HepG2 (cell line): Measurements from ENCODE around the gene APOC3. TPM values are rescaled to one million over a fixed set of nuclear protein-coding genes. Genes with fewer than 3 reads are reported as not detected.

ENCODE experiments used
- ERF ChIP-seq: IDR thresholded peaks from 2 replicates; pipeline ENCODE4 v1.6.1; 2018; ENCODE audit warnings: missing biosample characterization, missing genetic modification reagents
- IKZF4 ChIP-seq: sonication (generic); formaldehyde crosslinking; IDR thresholded peaks from 2 replicates; pipeline ENCODE4 v1.5.1; 2020; ENCODE audit warnings: borderline replicate concordance, mild to moderate bottlenecking, low read depth, missing genetic modification reagents; ENCODE audit errors: not compliant biosample characterization
- KLF6 ChIP-seq: IDR thresholded peaks from 2 replicates; pipeline ENCODE4 v1.8.0; 2016; ENCODE audit warnings: missing biosample characterization, missing genetic modification reagents
- LCORL ChIP-seq, 2 experiments: fragments of 450-650 bp in 1 of 2; sonication (generic) in 1 of 2; formaldehyde crosslinking in 1 of 2; IDR thresholded peaks; 2 replicates each; pipeline versions ENCODE4 v1.5.0 to v1.6.1; 2017 to 2020; ENCODE audit warnings: antibody characterized with exemption in 1 of 2, missing genetic modification reagents in 1 of 2
- MEF2D ChIP-seq: sonication (generic); formaldehyde crosslinking; IDR thresholded peaks from 2 replicates; pipeline ENCODE4 v1.5.1; 2020; ENCODE audit warnings: mild to moderate bottlenecking, missing genetic modification reagents
- TOE1 ChIP-seq: sonication (generic); formaldehyde crosslinking; IDR thresholded peaks from 2 replicates; pipeline ENCODE4 v1.4.0; 2020; ENCODE audit warnings: mild to moderate bottlenecking, missing genetic modification reagents
- ZNF143 ChIP-seq: sonication (generic); formaldehyde crosslinking; IDR thresholded peaks from 2 replicates; pipeline ENCODE4 v1.4.0; 2020; ENCODE audit warnings: missing genetic modification reagents
- ZNF20 ChIP-seq: sonication (generic); formaldehyde crosslinking; IDR thresholded peaks from 2 replicates; pipeline ENCODE4 v1.4.0; 2020; ENCODE audit warnings: mild to moderate bottlenecking, moderate library complexity, missing genetic modification reagents
- ZNF33A ChIP-seq: sonication (generic); formaldehyde crosslinking; IDR thresholded peaks from 2 replicates; pipeline ENCODE4 v1.5.1; 2020; ENCODE audit warnings: missing genetic modification reagents, mild to moderate bottlenecking, moderate library complexity, borderline replicate concordance
- ZNF564 ChIP-seq: sonication (generic); formaldehyde crosslinking; IDR thresholded peaks from 2 replicates; pipeline ENCODE4 v1.8.1; 2023; ENCODE audit warnings: mild to moderate bottlenecking, missing genetic modification reagents
- ZNF772 ChIP-seq: sonication (generic); formaldehyde crosslinking; IDR thresholded peaks from 2 replicates; pipeline ENCODE4 v1.5.0; 2020; ENCODE audit warnings: mild to moderate bottlenecking, missing genetic modification reagents
- ZNF782 ChIP-seq: sonication (generic); formaldehyde crosslinking; IDR thresholded peaks from 2 replicates; pipeline ENCODE4 v1.4.0; 2020; ENCODE audit warnings: missing genetic modification reagents, mild to moderate bottlenecking, borderline replicate concordance
- ZNF788 ChIP-seq: sonication (generic); formaldehyde crosslinking; IDR thresholded peaks from 2 replicates; pipeline ENCODE4 v1.5.0; 2020; ENCODE audit warnings: mild to moderate bottlenecking, missing genetic modification reagents, borderline replicate concordance
- polyA plus RNA-seq, 8 experiments: library from polyadenylated mRNA; depleted of rRNA in 3 of 8; stranded (reverse) in 7 of 8; unstranded in 1 of 8; fragments of >200 nt; fragmentation: Illumina TruSeq in 4 of 8; extraction: Trizol in 4 of 8; gene quantifications; 2 replicates each; pipeline versions ENCODE4 v1.2.1 to v1.2.3, GENCODE V29; 2011 to 2016; ENCODE audit warnings: low read depth in 4 of 8, missing spikeins in 1 of 8, mixed read lengths in 1 of 8; ENCODE audit not compliant: insufficient read depth in 1 of 8
- total RNA-seq, 5 experiments: library from RNA; depleted of rRNA; stranded (reverse); fragments of >200 nt; fragmentation: Illumina TruSeq; extraction: Trizol; gene quantifications; 2 replicates each; pipeline ENCODE4 v1.2.3, GENCODE V29; 2016; ENCODE audit warnings: low read depth in 1 of 5
- TF ChIP-seq, protein P1 (sequence below): sonication (generic); formaldehyde crosslinking; IDR thresholded peaks from 2 replicates; pipeline ENCODE4 v1.4.0; 2020; ENCODE audit warnings: missing genetic modification reagents
- TF ChIP-seq, protein P2 (sequence below): IDR thresholded peaks from 2 replicates; pipeline ENCODE4 v1.6.1; 2018; ENCODE audit warnings: missing genetic modification reagents, mild to moderate bottlenecking, missing compliant biosample characterization
- TF ChIP-seq, protein P3 (sequence below): sonication (generic); formaldehyde crosslinking; IDR thresholded peaks from 2 replicates; pipeline ENCODE4 v1.4.0; 2020; ENCODE audit warnings: missing genetic modification reagents
- TF ChIP-seq, protein P4 (sequence below): sonication (generic); formaldehyde crosslinking; IDR thresholded peaks from 2 replicates; pipeline ENCODE4 v1.4.0; 2020; ENCODE audit warnings: missing genetic modification reagents

APOC3 gene
- total and polyA plus RNA-seq, 2 of the 13 experiments (the other 11 are each of a cell fraction or from before 2014, with no cell fraction given): 314 to 687 TPM

DNA sequence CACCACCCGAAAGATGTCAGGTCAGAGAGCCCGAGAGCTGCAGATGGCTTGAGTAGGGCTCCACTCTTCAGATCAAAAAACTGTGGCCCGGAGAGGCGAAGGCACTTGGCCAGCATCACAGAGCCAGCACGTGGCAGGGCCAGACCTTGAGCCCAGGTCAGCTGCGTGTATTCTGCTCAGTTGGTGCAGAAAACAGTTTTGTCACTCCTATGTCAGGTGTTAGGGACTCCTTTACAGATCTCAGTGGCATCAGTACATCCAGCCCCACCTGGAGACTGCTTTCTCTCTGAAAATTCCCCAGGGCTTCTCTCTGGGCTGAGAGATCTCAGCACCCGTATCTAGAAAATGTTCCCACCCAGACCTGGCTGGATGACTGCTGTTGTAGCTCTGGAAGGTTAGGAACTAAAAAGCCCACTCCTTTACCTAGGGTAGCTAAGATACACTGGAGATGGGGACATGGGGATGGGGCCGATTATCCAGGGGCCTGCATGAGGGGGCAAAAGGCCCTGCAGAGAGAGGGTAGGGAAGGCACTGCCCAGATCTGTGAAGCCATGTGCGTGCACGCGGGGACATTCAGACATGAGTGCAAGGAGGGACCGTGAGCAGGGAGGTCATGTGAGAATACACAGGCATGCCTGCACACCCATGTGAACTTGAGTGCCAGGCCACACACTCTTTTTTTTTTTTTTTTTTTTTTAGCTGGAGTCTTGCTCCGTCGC lies 4.3 kb downstream of the APOC3 start (continued):
- TF ChIP-seq, protein P1, sequence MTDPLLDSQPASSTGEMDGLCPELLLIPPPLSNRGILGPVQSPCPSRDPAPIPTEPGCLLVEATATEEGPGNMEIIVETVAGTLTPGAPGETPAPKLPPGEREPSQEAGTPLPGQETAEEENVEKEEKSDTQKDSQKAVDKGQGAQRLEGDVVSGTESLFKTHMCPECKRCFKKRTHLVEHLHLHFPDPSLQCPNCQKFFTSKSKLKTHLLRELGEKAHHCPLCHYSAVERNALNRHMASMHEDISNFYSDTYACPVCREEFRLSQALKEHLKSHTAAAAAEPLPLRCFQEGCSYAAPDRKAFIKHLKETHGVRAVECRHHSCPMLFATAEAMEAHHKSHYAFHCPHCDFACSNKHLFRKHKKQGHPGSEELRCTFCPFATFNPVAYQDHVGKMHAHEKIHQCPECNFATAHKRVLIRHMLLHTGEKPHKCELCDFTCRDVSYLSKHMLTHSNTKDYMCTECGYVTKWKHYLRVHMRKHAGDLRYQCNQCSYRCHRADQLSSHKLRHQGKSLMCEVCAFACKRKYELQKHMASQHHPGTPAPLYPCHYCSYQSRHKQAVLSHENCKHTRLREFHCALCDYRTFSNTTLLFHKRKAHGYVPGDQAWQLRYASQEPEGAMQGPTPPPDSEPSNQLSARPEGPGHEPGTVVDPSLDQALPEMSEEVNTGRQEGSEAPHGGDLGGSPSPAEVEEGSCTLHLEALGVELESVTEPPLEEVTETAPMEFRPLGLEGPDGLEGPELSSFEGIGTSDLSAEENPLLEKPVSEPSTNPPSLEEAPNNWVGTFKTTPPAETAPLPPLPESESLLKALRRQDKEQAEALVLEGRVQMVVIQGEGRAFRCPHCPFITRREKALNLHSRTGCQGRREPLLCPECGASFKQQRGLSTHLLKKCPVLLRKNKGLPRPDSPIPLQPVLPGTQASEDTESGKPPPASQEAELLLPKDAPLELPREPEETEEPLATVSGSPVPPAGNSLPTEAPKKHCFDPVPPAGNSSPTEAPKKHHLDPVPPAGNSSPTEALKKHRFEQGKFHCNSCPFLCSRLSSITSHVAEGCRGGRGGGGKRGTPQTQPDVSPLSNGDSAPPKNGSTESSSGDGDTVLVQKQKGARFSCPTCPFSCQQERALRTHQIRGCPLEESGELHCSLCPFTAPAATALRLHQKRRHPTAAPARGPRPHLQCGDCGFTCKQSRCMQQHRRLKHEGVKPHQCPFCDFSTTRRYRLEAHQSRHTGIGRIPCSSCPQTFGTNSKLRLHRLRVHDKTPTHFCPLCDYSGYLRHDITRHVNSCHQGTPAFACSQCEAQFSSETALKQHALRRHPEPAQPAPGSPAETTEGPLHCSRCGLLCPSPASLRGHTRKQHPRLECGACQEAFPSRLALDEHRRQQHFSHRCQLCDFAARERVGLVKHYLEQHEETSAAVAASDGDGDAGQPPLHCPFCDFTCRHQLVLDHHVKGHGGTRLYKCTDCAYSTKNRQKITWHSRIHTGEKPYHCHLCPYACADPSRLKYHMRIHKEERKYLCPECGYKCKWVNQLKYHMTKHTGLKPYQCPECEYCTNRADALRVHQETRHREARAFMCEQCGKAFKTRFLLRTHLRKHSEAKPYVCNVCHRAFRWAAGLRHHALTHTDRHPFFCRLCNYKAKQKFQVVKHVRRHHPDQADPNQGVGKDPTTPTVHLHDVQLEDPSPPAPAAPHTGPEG (CRISPR knock-in tag): peak; percentile 44; the same call in 1 of the 2 replicates
- 0 out of 2 replicates have a peak, but pooled peaks have one; percentile 76 for TF ChIP-seq KLF6 (CRISPR knock-in tag)
- peak; percentile 49 for TF ChIP-seq IKZF4 (CRISPR knock-in tag)
- TF ChIP-seq, protein P2, sequence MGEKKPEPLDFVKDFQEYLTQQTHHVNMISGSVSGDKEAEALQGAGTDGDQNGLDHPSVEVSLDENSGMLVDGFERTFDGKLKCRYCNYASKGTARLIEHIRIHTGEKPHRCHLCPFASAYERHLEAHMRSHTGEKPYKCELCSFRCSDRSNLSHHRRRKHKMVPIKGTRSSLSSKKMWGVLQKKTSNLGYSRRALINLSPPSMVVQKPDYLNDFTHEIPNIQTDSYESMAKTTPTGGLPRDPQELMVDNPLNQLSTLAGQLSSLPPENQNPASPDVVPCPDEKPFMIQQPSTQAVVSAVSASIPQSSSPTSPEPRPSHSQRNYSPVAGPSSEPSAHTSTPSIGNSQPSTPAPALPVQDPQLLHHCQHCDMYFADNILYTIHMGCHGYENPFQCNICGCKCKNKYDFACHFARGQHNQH (CRISPR knock-in tag): peak; percentile 79
- TF ChIP-seq ZNF564 (CRISPR knock-in tag): 0 out of 2 replicates have a peak, but pooled peaks have one; percentile 29
- TF ChIP-seq ERF (CRISPR knock-in tag): peak; percentile 80
- no peak for TF ChIP-seq LCORL (IDR thresholded peaks at IDR 0.05)
- peak; percentile 71; the same call in 1 of the 2 replicates for TF ChIP-seq LCORL (CRISPR knock-in tag; IDR thresholded peaks at IDR 0.05)
- peak; percentile 10; the same call in 1 of the 2 replicates for TF ChIP-seq ZNF143
- TF ChIP-seq, protein P3, sequence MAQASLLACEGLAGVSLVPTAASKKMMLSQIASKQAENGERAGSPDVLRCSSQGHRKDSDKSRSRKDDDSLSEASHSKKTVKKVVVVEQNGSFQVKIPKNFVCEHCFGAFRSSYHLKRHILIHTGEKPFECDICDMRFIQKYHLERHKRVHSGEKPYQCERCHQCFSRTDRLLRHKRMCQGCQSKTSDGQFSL (CRISPR knock-in tag): peak; percentile 51; the same call in 1 of the 2 replicates
- peak; percentile 62; the same call in 1 of the 2 replicates for TF ChIP-seq ZNF788 (CRISPR knock-in tag)
- TF ChIP-seq, protein P4, sequence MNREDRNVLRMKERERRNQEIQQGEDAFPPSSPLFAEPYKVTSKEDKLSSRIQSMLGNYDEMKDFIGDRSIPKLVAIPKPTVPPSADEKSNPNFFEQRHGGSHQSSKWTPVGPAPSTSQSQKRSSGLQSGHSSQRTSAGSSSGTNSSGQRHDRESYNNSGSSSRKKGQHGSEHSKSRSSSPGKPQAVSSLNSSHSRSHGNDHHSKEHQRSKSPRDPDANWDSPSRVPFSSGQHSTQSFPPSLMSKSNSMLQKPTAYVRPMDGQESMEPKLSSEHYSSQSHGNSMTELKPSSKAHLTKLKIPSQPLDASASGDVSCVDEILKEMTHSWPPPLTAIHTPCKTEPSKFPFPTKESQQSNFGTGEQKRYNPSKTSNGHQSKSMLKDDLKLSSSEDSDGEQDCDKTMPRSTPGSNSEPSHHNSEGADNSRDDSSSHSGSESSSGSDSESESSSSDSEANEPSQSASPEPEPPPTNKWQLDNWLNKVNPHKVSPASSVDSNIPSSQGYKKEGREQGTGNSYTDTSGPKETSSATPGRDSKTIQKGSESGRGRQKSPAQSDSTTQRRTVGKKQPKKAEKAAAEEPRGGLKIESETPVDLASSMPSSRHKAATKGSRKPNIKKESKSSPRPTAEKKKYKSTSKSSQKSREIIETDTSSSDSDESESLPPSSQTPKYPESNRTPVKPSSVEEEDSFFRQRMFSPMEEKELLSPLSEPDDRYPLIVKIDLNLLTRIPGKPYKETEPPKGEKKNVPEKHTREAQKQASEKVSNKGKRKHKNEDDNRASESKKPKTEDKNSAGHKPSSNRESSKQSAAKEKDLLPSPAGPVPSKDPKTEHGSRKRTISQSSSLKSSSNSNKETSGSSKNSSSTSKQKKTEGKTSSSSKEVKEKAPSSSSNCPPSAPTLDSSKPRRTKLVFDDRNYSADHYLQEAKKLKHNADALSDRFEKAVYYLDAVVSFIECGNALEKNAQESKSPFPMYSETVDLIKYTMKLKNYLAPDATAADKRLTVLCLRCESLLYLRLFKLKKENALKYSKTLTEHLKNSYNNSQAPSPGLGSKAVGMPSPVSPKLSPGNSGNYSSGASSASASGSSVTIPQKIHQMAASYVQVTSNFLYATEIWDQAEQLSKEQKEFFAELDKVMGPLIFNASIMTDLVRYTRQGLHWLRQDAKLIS (CRISPR knock-in tag): 0 out of 2 replicates have a peak, but pooled peaks have one; percentile 28
- TF ChIP-seq ZNF772: peak; percentile 74
- peak; percentile 29; the same call in 1 of the 2 replicates for TF ChIP-seq ZNF33A (CRISPR knock-in tag)
- peak; percentile 84 for TF ChIP-seq TOE1 (CRISPR knock-in tag)
- TF ChIP-seq ZNF782 (CRISPR knock-in tag): peak; percentile 54; the same call in 1 of the 2 replicates
- TF ChIP-seq ZNF20 (CRISPR knock-in tag): no peak
- TF ChIP-seq MEF2D (CRISPR knock-in tag): peak; percentile 63; the same call in 1 of the 2 replicates
